ENCODE results near the gene HOMER2. TPM values are rescaled to one million over a fixed set of nuclear protein-coding genes. Genes with fewer than 3 reads are reported as not detected.

HOMER2 gene
- total RNA-seq, 1 donor from 2014 or later: 48.8 TPM

DNA sequence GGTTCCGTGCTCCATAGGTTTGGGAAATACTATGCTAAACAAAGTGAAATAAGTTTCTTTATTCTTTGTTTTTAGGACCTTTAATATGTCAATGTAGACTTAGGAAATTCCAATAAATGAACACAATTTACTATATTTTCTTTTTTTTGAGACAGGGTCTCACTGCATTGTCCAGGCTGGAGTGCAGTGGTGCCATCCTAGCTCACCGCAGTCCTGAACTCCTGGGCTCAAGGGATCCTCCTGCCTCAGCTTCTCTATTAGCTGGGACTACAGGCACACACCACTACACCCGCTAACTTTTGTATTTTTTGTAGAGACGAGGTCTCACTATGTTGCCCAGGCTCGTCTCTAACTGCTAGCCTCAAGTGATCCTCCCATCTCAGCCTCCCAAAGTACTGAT lies 12.4 kb upstream of the HOMER2 start:
- TF ChIP-seq, protein P1, sequence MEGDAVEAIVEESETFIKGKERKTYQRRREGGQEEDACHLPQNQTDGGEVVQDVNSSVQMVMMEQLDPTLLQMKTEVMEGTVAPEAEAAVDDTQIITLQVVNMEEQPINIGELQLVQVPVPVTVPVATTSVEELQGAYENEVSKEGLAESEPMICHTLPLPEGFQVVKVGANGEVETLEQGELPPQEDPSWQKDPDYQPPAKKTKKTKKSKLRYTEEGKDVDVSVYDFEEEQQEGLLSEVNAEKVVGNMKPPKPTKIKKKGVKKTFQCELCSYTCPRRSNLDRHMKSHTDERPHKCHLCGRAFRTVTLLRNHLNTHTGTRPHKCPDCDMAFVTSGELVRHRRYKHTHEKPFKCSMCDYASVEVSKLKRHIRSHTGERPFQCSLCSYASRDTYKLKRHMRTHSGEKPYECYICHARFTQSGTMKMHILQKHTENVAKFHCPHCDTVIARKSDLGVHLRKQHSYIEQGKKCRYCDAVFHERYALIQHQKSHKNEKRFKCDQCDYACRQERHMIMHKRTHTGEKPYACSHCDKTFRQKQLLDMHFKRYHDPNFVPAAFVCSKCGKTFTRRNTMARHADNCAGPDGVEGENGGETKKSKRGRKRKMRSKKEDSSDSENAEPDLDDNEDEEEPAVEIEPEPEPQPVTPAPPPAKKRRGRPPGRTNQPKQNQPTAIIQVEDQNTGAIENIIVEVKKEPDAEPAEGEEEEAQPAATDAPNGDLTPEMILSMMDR (conservative IDR thresholded peaks at IDR 0.05; ENCODE audit: low read depth, low read length): no peak
- no peak overlapping the region for H3K4me3 ChIP-seq (ENCODE audit: low read depth, low read length)
- no peak for DNase-seq (ENCODE audit: low read depth)

DNA sequence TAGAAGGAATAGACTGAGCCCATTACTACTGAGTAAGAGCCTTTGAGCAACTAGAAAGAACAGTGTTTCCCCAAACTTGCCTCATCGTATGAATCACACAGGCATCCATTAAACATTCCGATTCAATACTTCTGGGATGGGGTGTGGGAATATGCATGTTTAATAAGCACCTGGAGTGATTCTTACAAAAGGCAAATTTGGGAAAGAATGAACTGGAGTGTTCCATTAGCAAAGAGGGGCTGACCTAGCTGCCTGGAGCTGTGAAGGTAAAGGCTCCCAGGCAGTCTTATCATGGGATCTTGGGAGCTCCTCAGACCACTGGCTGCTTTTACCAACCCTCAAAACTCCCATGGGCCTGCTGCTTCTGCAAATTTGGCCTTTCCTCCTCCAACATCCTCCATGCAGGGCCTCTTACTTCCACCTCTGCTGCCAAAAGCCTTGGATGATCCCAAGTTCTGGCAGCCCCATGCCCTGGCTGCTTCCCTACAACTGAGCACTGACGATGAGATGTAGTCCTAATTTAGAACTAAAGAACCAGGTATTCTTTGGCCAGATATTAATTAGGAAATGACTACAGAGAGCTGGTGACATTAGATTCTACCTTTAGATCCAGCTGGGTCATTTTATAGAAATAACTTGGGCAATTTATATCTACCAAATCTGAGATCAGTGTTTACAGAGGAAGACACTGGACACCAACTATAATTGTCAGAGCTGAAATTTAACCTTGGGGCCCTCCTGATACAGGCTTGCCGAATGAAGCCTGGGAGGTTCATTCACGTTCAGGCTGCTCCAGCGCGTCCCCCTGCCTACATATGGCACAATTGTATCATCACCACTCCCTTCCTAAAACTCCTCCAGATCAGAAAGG lies 11.2 kb upstream of the HOMER2 start:
- no peak overlapping the region for H3K4me3 ChIP-seq (ENCODE audit: low read depth, low read length)
- TF ChIP-seq, protein P1 (conservative IDR thresholded peaks at IDR 0.05; ENCODE audit: low read depth, low read length): no peak
- DNase-seq (ENCODE audit: low read depth): no peak

DNA sequence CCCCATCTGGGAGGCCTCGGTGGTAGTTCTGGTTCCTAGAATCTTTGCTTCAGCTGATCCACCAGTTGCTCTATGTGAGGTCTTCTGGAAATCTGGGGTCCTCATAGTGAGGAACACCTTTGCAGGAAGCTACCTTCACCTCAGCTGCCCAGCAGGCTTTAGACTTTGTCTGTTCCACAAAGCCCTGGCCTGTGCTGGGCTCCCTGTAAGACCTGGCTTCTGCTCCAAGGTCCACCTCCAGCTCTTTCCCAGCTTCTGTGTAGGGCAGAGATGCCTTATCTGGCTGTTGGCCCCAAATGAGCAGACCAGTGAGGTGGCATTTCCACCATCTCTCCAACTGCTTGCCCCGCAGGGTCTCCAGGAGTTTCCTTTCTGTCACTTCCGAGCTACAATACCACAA lies 8.2 kb upstream of the HOMER2 start:
- no peak for DNase-seq (ENCODE audit: low read depth)
- no peak overlapping the region for H3K4me3 ChIP-seq (ENCODE audit: low read depth, low read length)
- TF ChIP-seq, protein P1 (conservative IDR thresholded peaks at IDR 0.05; ENCODE audit: low read depth, low read length): no peak

DNA sequence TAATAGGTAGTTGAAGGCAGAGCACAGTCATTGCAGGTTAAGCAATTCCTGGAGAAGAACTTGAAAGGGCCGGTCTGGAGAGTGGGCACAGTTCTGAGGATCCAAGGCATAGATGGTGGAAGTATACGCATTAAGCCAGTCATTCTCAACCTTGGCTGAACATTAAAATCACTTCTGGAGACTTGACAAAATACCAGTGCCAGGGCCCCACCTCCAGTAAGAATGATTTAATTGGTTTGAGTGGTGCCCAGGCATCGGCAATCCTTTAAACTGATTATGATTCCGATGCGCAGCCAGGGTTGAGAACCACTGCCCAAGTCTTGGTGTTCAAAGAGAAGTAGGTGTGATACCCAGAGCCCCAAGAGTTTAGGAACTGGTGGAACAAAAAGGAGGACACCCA lies 6.9 kb upstream of the HOMER2 start:
- DNase-seq (ENCODE audit: low read depth): no peak
- H3K4me3 ChIP-seq (ENCODE audit: low read depth, low read length): no peak overlapping the region
- TF ChIP-seq, protein P1 (conservative IDR thresholded peaks at IDR 0.05; ENCODE audit: low read depth, low read length): no peak

DNA sequence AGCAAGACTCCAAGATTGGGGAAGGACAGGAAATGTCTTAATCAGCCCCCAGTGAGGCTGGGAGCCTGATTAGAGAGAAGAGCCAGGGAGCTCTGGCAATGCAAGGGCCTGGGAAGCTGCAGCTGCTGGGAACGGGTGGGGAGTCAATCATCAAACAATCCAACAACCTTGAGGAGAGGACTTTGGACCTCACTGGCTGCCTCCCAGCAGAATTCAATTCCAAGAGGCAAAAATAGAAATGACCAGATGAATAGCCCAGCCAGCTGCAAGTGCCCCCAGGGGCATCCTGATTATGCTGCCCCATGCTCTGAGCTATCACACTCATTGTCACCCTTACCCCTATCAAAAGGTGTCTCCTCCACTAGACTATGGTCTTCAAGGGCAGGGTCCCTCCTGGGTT lies 6.1 kb upstream of the HOMER2 start:
- DNase-seq (ENCODE audit: low read depth): no peak
- TF ChIP-seq, protein P1 (conservative IDR thresholded peaks at IDR 0.05; ENCODE audit: low read depth, low read length): no peak
- H3K4me3 ChIP-seq (ENCODE audit: low read depth, low read length): no peak overlapping the region

DNA sequence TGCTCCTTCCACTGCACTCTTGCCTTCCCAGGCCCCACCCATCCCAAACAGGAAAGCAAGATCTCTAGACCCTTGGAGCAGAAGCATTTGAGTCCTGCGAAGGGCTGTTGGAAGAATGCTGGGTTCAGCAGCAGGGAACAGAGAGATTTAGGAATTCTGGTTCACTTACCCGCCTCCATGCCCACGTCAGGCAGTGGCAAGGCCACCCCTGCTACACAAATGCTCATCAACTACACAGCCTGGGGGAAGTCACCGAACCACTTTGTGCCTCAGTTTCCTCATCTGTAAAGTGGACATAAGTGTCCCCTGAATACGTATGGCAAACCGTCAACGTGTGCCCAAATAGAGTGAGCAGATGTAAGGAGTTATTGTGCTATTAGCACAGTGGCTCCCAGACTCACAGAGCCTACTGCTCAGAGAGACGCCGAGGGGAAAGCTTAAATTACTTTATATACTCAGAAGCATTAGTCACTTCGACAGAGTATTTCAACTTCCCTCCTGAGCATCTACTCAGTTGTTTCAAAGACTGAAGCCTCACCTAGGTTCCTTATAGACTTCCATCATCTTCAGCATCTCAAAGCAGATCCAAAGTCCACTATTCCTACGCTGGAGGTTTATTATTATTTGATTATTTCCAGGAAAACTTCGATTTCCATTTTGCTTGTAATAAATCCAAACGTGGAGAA lies 905 bp downstream of the HOMER2 start:
- H3K4me3 ChIP-seq (ENCODE audit: low read depth, low read length): peak overlapping the region; percentile 81
- TF ChIP-seq, protein P1 (conservative IDR thresholded peaks at IDR 0.05; ENCODE audit: low read depth, low read length): no peak
- no peak for DNase-seq (ENCODE audit: low read depth)
